SU-DHL-6 (cell line): Measurements from ENCODE around the gene YEATS2.

ENCODE experiments used
- H2AFZ ChIP-seq: fragments of 200-600 bp; sonication (generic); 2 replicates; pipeline ENCODE4 v1.6.1; 2014; ENCODE audit warnings: low read depth, mild to moderate bottlenecking, moderate library complexity, mixed read lengths, antibody characterized with exemption, low read length; ENCODE audit not compliant: severe bottlenecking
- H3F3A ChIP-seq: fragments of 200-600 bp; shearing (Covaris generic); 2 replicates; pipeline ENCODE4 v1.6.0; 2016; ENCODE audit warnings: antibody characterized with exemption, mild to moderate bottlenecking; ENCODE audit not compliant: insufficient read depth
- H3K27ac ChIP-seq: fragments of 200-600 bp; sonication (generic); 2 replicates; pipeline ENCODE4 v1.5.1; 2016; ENCODE audit warnings: low read depth, mild to moderate bottlenecking, low read length, moderate library complexity, mixed read lengths
- H3K27me3 ChIP-seq: fragments of 200-600 bp; sonication (generic), shearing (Covaris generic); 2 replicates; pipeline ENCODE4 v1.6.0; 2014; ENCODE audit warnings: mild to moderate bottlenecking, low read length
- H3K36me3 ChIP-seq: fragments of 200-600 bp; sonication (generic); 2 replicates; pipeline ENCODE4 v1.6.1; 2014; ENCODE audit warnings: mild to moderate bottlenecking, low read length, mixed read lengths
- H3K4me2 ChIP-seq: fragments of 300-600, 200-600 bp; shearing (Covaris generic), sonication (generic); 2 replicates; pipeline ENCODE4 v1.6.0; 2014; ENCODE audit warnings: low read length, low read depth, mild to moderate bottlenecking; ENCODE audit not compliant: poor library complexity, severe bottlenecking
- H3K4me3 ChIP-seq: fragments of 200-600 bp; sonication (generic); 2 replicates; pipeline ENCODE4 v1.5.1; 2014; ENCODE audit warnings: antibody characterized with exemption, low read length, mild to moderate bottlenecking, mixed read lengths; ENCODE audit not compliant: insufficient read depth, poor library complexity, severe bottlenecking
- H3K79me2 ChIP-seq: fragments of 200-600 bp; sonication (generic); 2 replicates; pipeline ENCODE4 v1.6.1; 2014; ENCODE audit warnings: mild to moderate bottlenecking, low read length, moderate library complexity; ENCODE audit not compliant: insufficient read depth
- H3K9ac ChIP-seq: fragments of 200-600 bp; sonication (generic); 2 replicates; pipeline ENCODE4 v1.7.0; 2014; ENCODE audit warnings: mild to moderate bottlenecking, low read length
- H3K9me2 ChIP-seq: fragments of 200-600 bp; sonication (generic); replicated peaks from 2 replicates; pipeline ENCODE4 v1.6.1; 2014; ENCODE audit warnings: low read length; ENCODE audit not compliant: insufficient read depth
- H3K9me3 ChIP-seq: fragments of 200-600 bp; sonication (generic); 2 replicates; pipeline ENCODE4 v1.6.1; 2014; ENCODE audit warnings: low read length, mixed read lengths; ENCODE audit not compliant: insufficient read depth
- H4K20me1 ChIP-seq: fragments of 200-600 bp; sonication (generic); 2 replicates; pipeline ENCODE4 v1.6.1; 2014; ENCODE audit warnings: low read depth, mild to moderate bottlenecking, antibody characterized with exemption, low read length, moderate library complexity, mixed read lengths
- EZH2phosphoT487 ChIP-seq: fragments of 200-600 bp; sonication (generic), shearing (Covaris generic); conservative IDR thresholded peaks from 2 replicates; pipeline ENCODE4 v1.6.1; 2018; ENCODE audit warnings: mild to moderate bottlenecking, antibody characterized with exemption, low read length, moderate library complexity, mixed read lengths
- TF ChIP-seq, protein P1 (sequence below): fragments of 200-600 bp; sonication (generic); IDR thresholded peaks from one replicate; pipeline ENCODE4 v1.5.1; 2017; ENCODE audit warnings: antibody characterized with exemption, mild to moderate bottlenecking, low read length, moderate library complexity; ENCODE audit not compliant: insufficient read depth, poor library complexity, severe bottlenecking

Gene YEATS2

DNA sequence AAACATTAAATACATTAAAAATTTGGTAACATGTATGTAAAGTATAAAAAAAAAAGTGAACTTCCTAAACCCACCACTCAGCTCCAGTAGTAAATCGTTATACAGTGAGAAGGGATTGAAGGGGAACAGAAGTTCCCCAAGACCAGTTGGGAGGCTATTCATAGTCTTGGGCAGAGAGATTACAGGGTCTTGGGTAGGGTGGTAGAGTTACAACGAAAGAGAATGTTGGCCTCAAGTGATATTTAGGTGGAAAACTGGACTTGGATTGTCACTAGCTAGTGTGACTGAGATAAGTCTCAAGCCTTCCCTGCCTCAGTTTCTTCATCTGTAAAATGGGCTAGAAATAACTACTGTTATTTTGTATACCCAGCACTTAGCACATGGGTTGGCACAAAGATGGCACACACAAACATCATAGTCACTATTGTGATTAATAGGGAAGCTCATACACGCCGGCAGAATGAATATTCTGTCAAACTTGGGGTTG, 431 bp upstream of the YEATS2 start:
- H2AFZ ChIP-seq, result peak overlapping the region; percentile 99
- H3K9me3 ChIP-seq, result no peaks in the 10 kb centered on the region
- H3K4me3 ChIP-seq, result peak overlapping the region; percentile 61
- H3F3A ChIP-seq, result peaks cover 5% of the 10 kb centered on the region
- no peak for TF ChIP-seq EZH2phosphoT487
- TF ChIP-seq, protein P1, sequence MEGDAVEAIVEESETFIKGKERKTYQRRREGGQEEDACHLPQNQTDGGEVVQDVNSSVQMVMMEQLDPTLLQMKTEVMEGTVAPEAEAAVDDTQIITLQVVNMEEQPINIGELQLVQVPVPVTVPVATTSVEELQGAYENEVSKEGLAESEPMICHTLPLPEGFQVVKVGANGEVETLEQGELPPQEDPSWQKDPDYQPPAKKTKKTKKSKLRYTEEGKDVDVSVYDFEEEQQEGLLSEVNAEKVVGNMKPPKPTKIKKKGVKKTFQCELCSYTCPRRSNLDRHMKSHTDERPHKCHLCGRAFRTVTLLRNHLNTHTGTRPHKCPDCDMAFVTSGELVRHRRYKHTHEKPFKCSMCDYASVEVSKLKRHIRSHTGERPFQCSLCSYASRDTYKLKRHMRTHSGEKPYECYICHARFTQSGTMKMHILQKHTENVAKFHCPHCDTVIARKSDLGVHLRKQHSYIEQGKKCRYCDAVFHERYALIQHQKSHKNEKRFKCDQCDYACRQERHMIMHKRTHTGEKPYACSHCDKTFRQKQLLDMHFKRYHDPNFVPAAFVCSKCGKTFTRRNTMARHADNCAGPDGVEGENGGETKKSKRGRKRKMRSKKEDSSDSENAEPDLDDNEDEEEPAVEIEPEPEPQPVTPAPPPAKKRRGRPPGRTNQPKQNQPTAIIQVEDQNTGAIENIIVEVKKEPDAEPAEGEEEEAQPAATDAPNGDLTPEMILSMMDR, result no peak
- H3K9me2 ChIP-seq, result no peaks in the 10 kb centered on the region
- peaks cover 4% of the 10 kb centered on the region; the same call in 1 of the 2 replicates for H3K36me3 ChIP-seq
- peak overlapping the region; percentile 47 for H3K27ac ChIP-seq
- peaks cover 44% of the 10 kb centered on the region for H3K79me2 ChIP-seq
- peak overlapping the region; percentile 99 for H3K9ac ChIP-seq
- H4K20me1 ChIP-seq, result no peaks in the 10 kb centered on the region
- H3K27me3 ChIP-seq, result no peaks in the 10 kb centered on the region
- H3K4me2 ChIP-seq, result peak overlapping the region; percentile 85

DNA sequence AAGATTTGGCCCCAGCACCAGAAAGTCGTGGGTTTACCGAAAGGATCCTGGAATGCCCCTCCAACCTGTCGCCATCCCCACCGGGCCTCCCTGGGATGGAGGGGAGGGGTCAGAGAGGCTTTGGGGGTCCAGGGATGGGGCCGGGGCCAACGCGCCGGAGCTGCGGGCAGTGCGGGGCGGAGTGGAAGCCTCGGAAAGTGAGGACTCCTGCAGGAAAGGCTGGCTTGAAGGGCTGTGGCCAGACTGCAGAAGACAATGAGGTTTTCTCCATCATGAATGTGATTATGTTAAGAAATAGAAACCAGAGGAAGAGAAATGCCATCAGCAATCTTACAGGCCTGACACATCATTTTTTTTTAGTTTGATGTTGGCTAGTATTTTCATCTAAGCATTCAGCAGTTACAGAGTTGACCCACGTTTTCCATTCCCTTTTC, 738 bp downstream of the YEATS2 start:
- H2AFZ ChIP-seq, result peak overlapping the region; percentile 77
- peak overlapping the region; percentile 82 for H3K27ac ChIP-seq
- H3K4me2 ChIP-seq, result peak overlapping the region; percentile 98
- 0 out of 2 replicates have a peak, but pooled peaks cover 6% of the 10 kb centered on the region for H4K20me1 ChIP-seq
- H3F3A ChIP-seq, result peaks cover 5% of the 10 kb centered on the region
- H3K9me3 ChIP-seq, result no peaks in the 10 kb centered on the region
- H3K27me3 ChIP-seq, result no peaks in the 10 kb centered on the region
- peak overlapping the region; percentile 95 for H3K4me3 ChIP-seq
- TF ChIP-seq, protein P1, result no peak
- no peak for TF ChIP-seq EZH2phosphoT487
- H3K36me3 ChIP-seq, result peaks cover 4% of the 10 kb centered on the region; the same call in 1 of the 2 replicates
- H3K79me2 ChIP-seq, result peaks cover 56% of the 10 kb centered on the region
- H3K9me2 ChIP-seq, result no peaks in the 10 kb centered on the region
- peak overlapping the region; percentile 99 for H3K9ac ChIP-seq

DNA sequence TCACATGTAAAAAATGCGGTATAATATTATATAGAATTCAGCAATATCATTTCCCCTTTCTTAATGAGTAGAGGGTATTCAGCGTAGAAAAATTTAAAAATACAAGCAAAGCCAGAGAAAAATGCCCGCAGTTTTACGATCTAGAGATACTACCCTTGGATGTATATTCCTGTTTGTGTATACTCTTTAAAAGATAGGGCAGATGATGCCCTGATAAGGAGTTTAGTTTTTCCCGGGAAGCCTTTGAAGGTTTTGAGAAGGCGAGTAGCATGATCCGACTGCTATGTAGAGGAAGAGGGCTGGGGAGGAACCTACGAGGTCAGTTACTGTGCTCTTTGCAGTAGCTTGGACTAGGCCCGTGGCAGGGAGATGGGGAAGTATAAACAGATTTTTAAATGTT, 1.2 kb downstream of the YEATS2 start:
- Histone ChIP-seq H2AFZ (no peak overlapping the region), H3K4me3 (peak overlapping the region; percentile 95), H3K4me2 (peak overlapping the region; percentile 98), H4K20me1 (0 out of 2 replicates have a peak, but pooled peaks cover 6% of the 10 kb centered on the region), H3K9ac (peak overlapping the region; percentile 99), H3K36me3 (peaks cover 4% of the 10 kb centered on the region; the same call in 1 of the 2 replicates), H3K9me2 (no peaks in the 10 kb centered on the region), H3F3A (peaks cover 5% of the 10 kb centered on the region), H3K27me3 (no peaks in the 10 kb centered on the region), H3K9me3 (no peaks in the 10 kb centered on the region), H3K27ac (peak overlapping the region; percentile 82), H3K79me2 (peaks cover 60% of the 10 kb centered on the region)
- TF ChIP-seq EZH2phosphoT487, result no peak
- TF ChIP-seq, protein P1, result no peak
